ENCODE results near the gene RPLP2. TPM values are rescaled to one million over a fixed set of nuclear protein-coding genes. Genes with fewer than 3 reads are reported as not detected.

RPLP2 gene
- total and polyA plus RNA-seq, 2 donors (not counting 1 experiment from before 2014, with no cell fraction given) = 525 to 3,947 TPM

DNA sequence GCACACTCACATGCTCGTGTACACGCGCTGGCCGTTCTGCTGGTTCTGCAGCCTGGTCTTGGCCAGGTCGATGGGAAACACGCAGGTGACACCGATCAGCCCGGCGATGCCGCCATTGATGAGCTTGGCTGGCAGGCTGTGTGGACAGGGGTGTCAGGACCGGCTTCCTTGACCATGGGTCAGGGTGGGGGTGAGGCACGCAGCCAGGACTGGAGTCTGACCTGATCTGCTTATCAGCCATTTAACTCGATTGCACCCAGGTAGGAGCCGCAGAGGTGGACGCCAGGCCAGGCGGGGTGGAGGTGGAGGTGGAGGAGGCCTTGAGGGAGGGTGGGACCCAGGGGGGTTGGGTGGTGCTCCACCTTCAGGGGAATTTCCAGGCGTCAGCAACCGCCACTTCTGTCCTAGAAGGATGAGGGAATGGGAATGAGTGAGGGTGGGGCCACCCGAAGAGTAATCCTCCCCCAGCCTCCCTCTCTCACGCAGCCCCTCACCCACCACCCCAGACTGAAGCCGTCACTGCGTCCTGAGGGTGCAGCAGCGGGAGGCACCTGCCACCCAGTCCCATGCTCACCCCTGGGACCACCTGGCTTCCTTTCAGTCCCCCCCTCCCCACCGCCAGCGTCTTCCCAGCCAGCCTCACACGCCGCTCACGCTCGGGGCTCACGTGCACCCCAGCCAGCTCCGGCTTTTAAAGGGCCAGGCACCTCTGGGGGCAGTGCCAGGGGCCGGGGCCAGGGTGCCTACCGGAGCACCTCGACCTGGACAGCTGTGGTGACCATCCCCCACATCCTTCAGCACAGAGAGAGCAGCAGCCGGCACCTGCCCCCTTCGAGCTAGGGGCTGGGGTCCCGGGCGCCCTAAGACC is 14.8 kb upstream of the RPLP2 start:
- no peak for DNase-seq
- Mint-ChIP-seq H3K27ac (peak overlapping the region; percentile 59), H3K27me3 (no peaks in the 10 kb centered on the region), H3K9me3 (ENCODE audit: insufficient read depth) (no peaks in the 10 kb centered on the region), H3K4me1 (peaks cover 20% of the 10 kb centered on the region), H3K4me3 (peak overlapping the region; percentile 67)
- Histone ChIP-seq H4K20me1 (ENCODE audit: control insufficient read depth, insufficient read depth, low read length, poor library complexity, severe bottlenecking) (peaks cover 64% of the 10 kb centered on the region), H3K9me3 (ENCODE audit: control extremely low read depth in 1 of 3, control insufficient read depth in 2 of 3, insufficient read depth in 1 of 3, low read length in 2 of 3) (peaks cover 0 to 2% (median 0%) of the 10 kb centered on the region in 3 donors), H3K9ac (ENCODE audit: low read length) (peak overlapping the region; percentile 89), H3K27ac (ENCODE audit: low read length in 2 of 2) (no peak overlapping the region), H3K4me3 (ENCODE audit: control extremely low read depth in 1 of 5, extremely low read depth in 1 of 5, insufficient read depth in 1 of 5, low read depth in 2 of 5, low read length in 4 of 5) (peak overlapping the region in 3 of 5 experiments; percentile 91 to 95 (median 94)), H3K79me2 (ENCODE audit: control insufficient read depth, insufficient read depth, low read length) (peaks cover 44% of the 10 kb centered on the region), H3K27me3 (replicated peaks in 1 of 4; ENCODE audit: control extremely low read depth in 1 of 4, control insufficient read depth in 3 of 4, insufficient read depth in 4 of 4, low read length in 3 of 4) (peaks cover 0 to 6% (median 0%) of the 10 kb centered on the region in 4 experiments), H3K4me1 (ENCODE audit: control insufficient read depth in 2 of 2, insufficient read depth in 2 of 2, low read length in 2 of 2) (peaks cover 17 to 35% of the 10 kb centered on the region in 2 donors), H2AFZ (ENCODE audit: insufficient read depth, low read depth, low read length, poor library complexity, severe bottlenecking) (no peak overlapping the region), H3K4me2 (replicated peaks; ENCODE audit: low read depth, low read length, poor library complexity, severe bottlenecking) (peak overlapping the region; percentile 99), H3K36me3 (replicated peaks in 1 of 2; ENCODE audit: control extremely low read depth in 1 of 2, control insufficient read depth in 1 of 2, extremely low read depth in 1 of 2, insufficient read depth in 2 of 2, low read length in 1 of 2) (peaks cover 0 to 11% of the 10 kb centered on the region in 2 experiments)
- TF ChIP-seq EZH2 (IDR thresholded peaks at IDR 0.05; ENCODE audit: borderline replicate concordance, insufficient read depth, low read depth, low read length, poor library complexity, severe bottlenecking) = no peak
- TF ChIP-seq, protein P1, sequence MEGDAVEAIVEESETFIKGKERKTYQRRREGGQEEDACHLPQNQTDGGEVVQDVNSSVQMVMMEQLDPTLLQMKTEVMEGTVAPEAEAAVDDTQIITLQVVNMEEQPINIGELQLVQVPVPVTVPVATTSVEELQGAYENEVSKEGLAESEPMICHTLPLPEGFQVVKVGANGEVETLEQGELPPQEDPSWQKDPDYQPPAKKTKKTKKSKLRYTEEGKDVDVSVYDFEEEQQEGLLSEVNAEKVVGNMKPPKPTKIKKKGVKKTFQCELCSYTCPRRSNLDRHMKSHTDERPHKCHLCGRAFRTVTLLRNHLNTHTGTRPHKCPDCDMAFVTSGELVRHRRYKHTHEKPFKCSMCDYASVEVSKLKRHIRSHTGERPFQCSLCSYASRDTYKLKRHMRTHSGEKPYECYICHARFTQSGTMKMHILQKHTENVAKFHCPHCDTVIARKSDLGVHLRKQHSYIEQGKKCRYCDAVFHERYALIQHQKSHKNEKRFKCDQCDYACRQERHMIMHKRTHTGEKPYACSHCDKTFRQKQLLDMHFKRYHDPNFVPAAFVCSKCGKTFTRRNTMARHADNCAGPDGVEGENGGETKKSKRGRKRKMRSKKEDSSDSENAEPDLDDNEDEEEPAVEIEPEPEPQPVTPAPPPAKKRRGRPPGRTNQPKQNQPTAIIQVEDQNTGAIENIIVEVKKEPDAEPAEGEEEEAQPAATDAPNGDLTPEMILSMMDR (IDR thresholded peaks at IDR 0.05) = no peak
- intact Hi-C loops (cut with micrococcal nuclease) = loop anchor here (5.0 to 10.0 kb wide), 4 partner anchors 68 to 588 kb away; partner anchors contain the start of genes BET1L, HRAS, LRRC56 and PTDSS2
- no peak for ATAC-seq (ENCODE audit: low read depth)
- ChIA-PET CTCF (interaction anchor here (1.3 to 1.6 kb wide), 2 partner anchors 11 to 24 kb away, joined by 4 read pairs; partner anchors contain the start of gene PNPLA2), POLR2A (interaction anchor here (0.6 to 1.5 kb wide), 5 partner anchors 25 to 426 kb away, joined by 3 to 11 read pairs (median 4); partner anchors contain the start of gene CD151)
- 67% methylated on average over 31 of the region's 38 CpGs for WGBS (ENCODE audit: insufficient coverage)
